Stomach (tissue), 4 donors: ENCODE results near the gene TBC1D13.

ENCODE experiments used
- CTCF ChIP-seq, 7 experiments: fragments of 450-650 bp in 4 of 7; fragments of 200-600 bp in 3 of 7; sonication (generic) in 3 of 7; IDR thresholded peaks; one replicate each; pipeline ENCODE4 v1.5.1; 2016 to 2019; ENCODE audit warnings: antibody characterized with exemption in 7 of 7, control low read depth in 2 of 7, mild to moderate bottlenecking in 1 of 7
- POLR2A ChIP-seq, 4 donors: fragments of 450-650 bp; IDR thresholded peaks; one replicate each; pipeline ENCODE4 v1.6.1; 2016; ENCODE audit warnings: antibody characterized with exemption in 4 of 4, control low read depth in 2 of 4, mild to moderate bottlenecking in 1 of 4, moderate library complexity in 1 of 4

DNA sequence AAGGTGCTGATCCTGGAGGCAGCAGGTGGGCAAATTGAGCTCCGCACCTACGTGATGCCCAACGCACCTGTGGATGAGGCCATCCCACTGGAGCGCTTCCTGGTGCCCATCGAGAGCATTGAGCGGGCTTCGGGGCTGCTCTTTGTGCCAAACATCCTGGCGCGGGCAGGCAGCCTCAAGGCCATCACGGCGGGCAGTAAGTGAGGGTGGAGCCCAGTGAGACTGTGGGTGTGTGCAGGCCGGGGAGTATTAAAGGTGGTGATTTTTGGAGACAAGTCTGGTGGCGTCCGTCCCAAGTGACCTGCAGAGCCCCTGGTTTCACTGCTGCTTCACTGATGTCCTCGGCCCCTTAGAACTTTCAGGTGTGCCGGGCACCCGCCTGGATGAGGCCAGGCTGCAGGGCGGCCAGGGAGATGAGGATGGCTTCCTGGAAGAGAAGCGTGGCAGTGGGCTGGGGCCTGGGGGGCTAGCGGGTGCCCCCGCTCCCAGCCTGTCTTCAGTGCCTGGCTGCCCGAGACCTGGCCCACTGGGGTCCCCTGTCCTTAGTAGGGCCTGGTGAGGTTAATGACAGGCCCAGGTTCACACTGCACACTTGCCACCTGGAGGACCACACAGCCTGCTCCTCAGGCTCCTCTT, 35.5 kb downstream of the TBC1D13 start:
- TF ChIP-seq POLR2A (IDR thresholded peaks at IDR 0.05), result no peak
- TF ChIP-seq CTCF (IDR thresholded peaks at IDR 0.05), result no peak
